NB4 (cell line): ENCODE data around the gene ASXL2.
A peak's percentile ranks its signal among the peaks of the same experiment; 100 is the strongest.

Source experiments
- DNase-seq: peaks from one replicate; pipeline ENCODE4 v3.0.0; 2010; ENCODE audit warnings: low read depth
- H3K4me3 ChIP-seq: one replicate; pipeline ENCODE4 v1.5.1; 2011; ENCODE audit warnings: mild to moderate bottlenecking, low read depth, low read length, moderate library complexity
- CTCF ChIP-seq: IDR thresholded peaks from one replicate; pipeline ENCODE4 v1.5.1; 2012; ENCODE audit warnings: low read depth, low read length
- MAX ChIP-seq: IDR thresholded peaks from 2 replicates; pipeline ENCODE4 v1.6.1; 2011; ENCODE audit warnings: low read depth, low read length
- MYC ChIP-seq: IDR thresholded peaks from 2 replicates; pipeline ENCODE4 v1.6.1; 2011; ENCODE audit warnings: low read depth, low read length
- POLR2A ChIP-seq: IDR thresholded peaks from 2 replicates; pipeline ENCODE4 v1.6.1; 2011; ENCODE audit warnings: mild to moderate bottlenecking; ENCODE audit not compliant: insufficient read length; ENCODE audit errors: extremely low read depth

Gene ASXL2

GRCh38 chr2:25725877-25726276 is 152.4 kb downstream of the ASXL2 start:
- no peak for DNase-seq
- TF ChIP-seq POLR2A (no peak), CTCF (no peak), MAX (no peak), MYC (no peak)
- no peak overlapping the region for H3K4me3 ChIP-seq

GRCh38 chr2:25724756-25725155 is 153.5 kb downstream of the ASXL2 start:
- no peak for DNase-seq
- no peak for TF ChIP-seq CTCF
- no peak for TF ChIP-seq POLR2A
- no peak for TF ChIP-seq MAX
- no peak for TF ChIP-seq MYC
- H3K4me3 ChIP-seq: no peak overlapping the region

GRCh38 chr2:25722224-25722623 is 156.1 kb downstream of the ASXL2 start:
- TF ChIP-seq MAX: no peak
- no peak for TF ChIP-seq MYC
- TF ChIP-seq CTCF: no peak
- TF ChIP-seq POLR2A: no peak
- DNase-seq: no peak
- H3K4me3 ChIP-seq: no peak overlapping the region

GRCh38 chr2:25720575-25720974 is 157.7 kb downstream of the ASXL2 start:
- TF ChIP-seq CTCF (no peak), POLR2A (no peak), MYC (no peak), MAX (no peak)
- no peak overlapping the region for H3K4me3 ChIP-seq
- no peak for DNase-seq

- no peak overlapping the region for H3K4me3 ChIP-seq
- TF ChIP-seq MYC: no peak
- TF ChIP-seq MAX: no peak
- TF ChIP-seq POLR2A: no peak
- TF ChIP-seq CTCF: no peak
- DNase-seq: peak; percentile 32
Measured at GRCh38 chr2:25714740-25715139, 163.5 kb downstream of the ASXL2 start.

GRCh38 chr2:25712455-25712854 is 165.8 kb downstream of the ASXL2 start:
- DNase-seq: peak; percentile 38
- TF ChIP-seq MAX (no peak), MYC (no peak), CTCF (no peak), POLR2A (no peak)
- H3K4me3 ChIP-seq: no peak overlapping the region
